Measurements from ENCODE around the gene ACTN4.

The ACTN4 gene

DNA sequence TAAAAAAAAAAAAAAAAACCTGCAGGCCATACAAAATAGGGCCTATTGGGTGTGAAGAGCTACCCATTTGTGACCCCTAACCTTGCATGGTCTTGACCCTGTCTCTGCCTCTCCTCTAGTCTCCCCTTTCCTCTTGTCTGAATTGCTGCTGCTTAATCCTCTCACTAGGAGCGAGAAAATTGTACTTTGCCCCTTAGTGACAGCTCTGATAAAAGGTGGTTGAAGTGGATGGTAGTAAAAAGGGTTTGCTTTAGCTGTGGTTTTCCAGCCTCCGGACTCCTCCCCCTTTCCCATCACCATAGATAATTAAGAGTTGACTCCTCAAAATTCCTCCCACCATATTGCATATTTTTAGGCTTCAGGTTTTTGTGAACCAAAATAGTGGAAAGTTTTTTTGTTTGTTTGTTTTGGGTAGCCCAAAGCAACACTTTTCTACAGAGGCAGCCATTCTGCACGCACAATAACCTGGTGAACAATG lies 23.5 kb downstream of the ACTN4 start:
- no peak overlapping the region for H3K4me3 ChIP-seq (ENCODE audit: low read depth, low read length)
- DNase-seq (ENCODE audit: low read depth) = no peak
- TF ChIP-seq, protein P1, sequence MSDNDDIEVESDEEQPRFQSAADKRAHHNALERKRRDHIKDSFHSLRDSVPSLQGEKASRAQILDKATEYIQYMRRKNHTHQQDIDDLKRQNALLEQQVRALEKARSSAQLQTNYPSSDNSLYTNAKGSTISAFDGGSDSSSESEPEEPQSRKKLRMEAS (IDR thresholded peaks at IDR 0.05; ENCODE audit: low read depth, low read length) = no peak
- TF ChIP-seq POLR2A (IDR thresholded peaks at IDR 0.05; ENCODE audit: extremely low read depth, insufficient read length) (no peak), MYC (IDR thresholded peaks at IDR 0.05; ENCODE audit: low read depth, low read length) (no peak)
- TF ChIP-seq, protein P2, sequence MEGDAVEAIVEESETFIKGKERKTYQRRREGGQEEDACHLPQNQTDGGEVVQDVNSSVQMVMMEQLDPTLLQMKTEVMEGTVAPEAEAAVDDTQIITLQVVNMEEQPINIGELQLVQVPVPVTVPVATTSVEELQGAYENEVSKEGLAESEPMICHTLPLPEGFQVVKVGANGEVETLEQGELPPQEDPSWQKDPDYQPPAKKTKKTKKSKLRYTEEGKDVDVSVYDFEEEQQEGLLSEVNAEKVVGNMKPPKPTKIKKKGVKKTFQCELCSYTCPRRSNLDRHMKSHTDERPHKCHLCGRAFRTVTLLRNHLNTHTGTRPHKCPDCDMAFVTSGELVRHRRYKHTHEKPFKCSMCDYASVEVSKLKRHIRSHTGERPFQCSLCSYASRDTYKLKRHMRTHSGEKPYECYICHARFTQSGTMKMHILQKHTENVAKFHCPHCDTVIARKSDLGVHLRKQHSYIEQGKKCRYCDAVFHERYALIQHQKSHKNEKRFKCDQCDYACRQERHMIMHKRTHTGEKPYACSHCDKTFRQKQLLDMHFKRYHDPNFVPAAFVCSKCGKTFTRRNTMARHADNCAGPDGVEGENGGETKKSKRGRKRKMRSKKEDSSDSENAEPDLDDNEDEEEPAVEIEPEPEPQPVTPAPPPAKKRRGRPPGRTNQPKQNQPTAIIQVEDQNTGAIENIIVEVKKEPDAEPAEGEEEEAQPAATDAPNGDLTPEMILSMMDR (IDR thresholded peaks at IDR 0.05; ENCODE audit: low read depth, low read length) = no peak

DNA sequence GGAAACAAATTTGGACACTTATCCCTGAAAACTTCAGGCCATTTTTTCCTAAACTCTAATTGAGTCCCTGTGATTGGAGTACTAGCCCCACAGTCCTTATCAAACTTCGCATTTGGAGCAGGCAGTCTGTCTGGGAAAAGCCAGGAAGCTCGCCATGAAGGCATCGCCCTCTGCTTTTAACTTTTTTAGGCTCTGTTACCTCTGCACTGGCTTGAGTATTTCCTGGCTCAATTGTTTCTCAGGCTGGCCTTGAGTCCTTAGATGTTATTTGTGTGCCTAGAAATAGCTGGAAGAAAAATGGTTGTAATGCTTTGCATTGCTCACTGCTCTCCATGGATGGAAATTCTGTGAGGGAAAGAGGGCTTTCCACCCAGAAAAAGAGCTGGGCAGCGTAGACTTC lies 24.2 kb downstream of the ACTN4 start:
- no peak for TF ChIP-seq MYC (IDR thresholded peaks at IDR 0.05; ENCODE audit: low read depth, low read length)
- TF ChIP-seq, protein P2 (IDR thresholded peaks at IDR 0.05; ENCODE audit: low read depth, low read length) = no peak
- TF ChIP-seq, protein P1 (IDR thresholded peaks at IDR 0.05; ENCODE audit: low read depth, low read length) = no peak
- no peak for TF ChIP-seq POLR2A (IDR thresholded peaks at IDR 0.05; ENCODE audit: extremely low read depth, insufficient read length)
- no peak overlapping the region for H3K4me3 ChIP-seq (ENCODE audit: low read depth, low read length)
- no peak for DNase-seq (ENCODE audit: low read depth)

DNA sequence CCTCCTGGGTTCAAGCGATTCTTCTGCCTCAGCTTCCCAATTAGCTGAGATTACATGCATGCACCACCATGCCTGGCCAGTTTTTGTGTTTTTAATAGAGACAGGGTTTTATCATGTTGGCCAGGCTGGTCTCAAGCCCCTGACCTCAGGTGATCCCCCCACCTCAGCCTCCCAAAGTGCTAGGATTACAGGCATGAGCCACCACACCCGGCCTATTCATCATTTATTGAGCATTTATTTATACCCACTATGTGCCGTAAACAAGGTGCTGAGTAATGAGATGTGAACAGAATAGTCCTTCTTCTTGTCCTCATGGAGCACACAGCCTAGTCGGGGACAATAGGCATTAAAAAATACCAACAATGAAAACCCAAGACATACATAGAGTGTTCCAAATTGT lies 25.6 kb downstream of the ACTN4 start:
- DNase-seq (ENCODE audit: low read depth) = no peak
- no peak overlapping the region for H3K4me3 ChIP-seq (ENCODE audit: low read depth, low read length)
- TF ChIP-seq, protein P2 (IDR thresholded peaks at IDR 0.05; ENCODE audit: low read depth, low read length) = no peak
- no peak for TF ChIP-seq POLR2A (IDR thresholded peaks at IDR 0.05; ENCODE audit: extremely low read depth, insufficient read length)
- TF ChIP-seq, protein P1 (IDR thresholded peaks at IDR 0.05; ENCODE audit: low read depth, low read length) = no peak

DNA sequence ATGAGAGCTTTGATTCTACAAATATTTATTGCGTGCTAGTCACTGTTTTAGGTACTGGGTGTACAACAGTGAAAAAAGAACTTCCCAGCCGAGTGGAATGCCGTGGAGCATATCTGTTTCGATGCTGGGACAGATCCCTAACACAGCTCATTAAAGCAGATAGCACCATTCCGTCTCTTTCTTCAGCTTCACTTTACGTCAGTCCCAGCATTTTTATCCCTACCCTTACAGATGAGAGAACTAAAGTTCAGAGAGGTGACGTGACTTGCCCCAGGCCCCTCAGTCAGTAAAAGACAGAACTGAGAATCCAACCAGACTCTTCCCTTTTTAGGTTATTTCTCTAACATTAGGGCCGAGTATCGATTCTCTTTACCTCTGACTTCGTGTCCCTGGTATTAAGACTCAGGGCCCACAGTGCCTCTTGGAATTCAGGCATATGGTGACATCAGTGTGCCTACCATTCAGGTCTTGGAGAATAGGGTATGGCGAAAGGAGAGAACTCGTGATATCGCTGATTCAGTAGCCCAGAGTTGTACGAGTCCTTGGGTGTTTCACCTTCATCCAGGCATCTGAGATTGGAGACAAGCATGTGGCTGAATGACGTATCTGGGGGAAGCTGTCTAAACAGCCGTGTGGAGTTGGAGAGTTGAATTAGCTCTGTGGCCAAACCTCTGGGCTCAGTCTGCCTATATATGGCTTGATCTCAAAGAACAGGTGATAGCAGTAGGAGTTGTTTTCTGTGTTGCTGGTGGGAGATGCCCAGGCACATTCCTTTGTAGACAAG lies 27.1 kb downstream of the ACTN4 start:
- TF ChIP-seq, protein P1 (IDR thresholded peaks at IDR 0.05; ENCODE audit: low read depth, low read length) = no peak
- TF ChIP-seq POLR2A (IDR thresholded peaks at IDR 0.05; ENCODE audit: extremely low read depth, insufficient read length) (no peak), MYC (IDR thresholded peaks at IDR 0.05; ENCODE audit: low read depth, low read length) (no peak)
- TF ChIP-seq, protein P2 (IDR thresholded peaks at IDR 0.05; ENCODE audit: low read depth, low read length) = no peak
- no peak for DNase-seq (ENCODE audit: low read depth)
- H3K4me3 ChIP-seq (ENCODE audit: low read depth, low read length) = no peak overlapping the region

DNA sequence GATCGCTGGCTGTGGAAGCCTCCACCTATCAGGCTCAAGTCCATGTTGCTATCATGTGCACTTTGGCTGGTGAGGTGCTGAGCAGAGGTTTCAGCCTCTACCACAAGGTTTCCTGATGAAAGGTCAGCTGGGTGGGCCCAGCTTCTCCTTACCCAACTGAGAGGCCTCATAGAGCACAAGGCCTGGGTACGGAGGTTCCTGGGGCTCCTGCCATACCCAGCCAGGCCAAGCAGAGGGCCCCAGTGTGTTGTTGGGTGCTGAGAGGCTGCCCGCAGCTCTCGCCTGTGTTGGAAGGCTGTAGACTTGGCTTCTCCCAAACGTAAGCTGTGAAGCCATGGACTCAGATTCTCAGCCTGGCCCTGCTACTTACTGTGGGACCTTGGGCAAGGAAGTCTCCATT lies 28.2 kb downstream of the ACTN4 start:
- DNase-seq (ENCODE audit: low read depth) = peak; percentile 66
- TF ChIP-seq MYC (IDR thresholded peaks at IDR 0.05; ENCODE audit: low read depth, low read length) = no peak
- TF ChIP-seq, protein P2 (IDR thresholded peaks at IDR 0.05; ENCODE audit: low read depth, low read length) = no peak
- TF ChIP-seq POLR2A (IDR thresholded peaks at IDR 0.05; ENCODE audit: extremely low read depth, insufficient read length) = no peak
- TF ChIP-seq, protein P1 (IDR thresholded peaks at IDR 0.05; ENCODE audit: low read depth, low read length) = no peak
- no peak overlapping the region for H3K4me3 ChIP-seq (ENCODE audit: low read depth, low read length)

Data from NB4 (cell line).